Measurements from ENCODE around the gene CD96.

DNA sequence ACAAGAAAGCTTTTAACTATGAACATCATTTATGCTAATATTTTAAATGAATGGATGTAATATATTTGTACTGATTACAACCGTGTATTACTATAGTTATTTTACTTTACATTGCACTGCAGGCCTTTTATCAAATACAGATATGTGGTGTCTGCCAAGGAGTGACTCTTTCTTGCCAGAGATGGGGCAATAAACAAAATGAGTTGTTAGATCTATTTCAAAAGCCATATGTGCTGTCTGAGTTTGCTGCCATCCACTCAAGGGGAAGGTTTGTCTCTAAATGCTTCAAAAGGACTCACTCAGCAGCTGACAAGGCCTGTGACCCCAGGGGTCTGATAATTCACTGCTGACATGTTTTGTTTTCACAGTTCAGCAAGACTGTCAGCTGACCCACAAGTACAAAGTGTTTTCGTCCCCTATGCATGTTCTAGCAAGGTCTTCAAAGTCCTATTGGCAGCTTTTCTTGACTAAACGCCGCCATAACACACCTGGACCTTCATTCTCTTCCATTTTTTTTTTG is 94.4 kb downstream of the CD96 start:
- TF ChIP-seq GATA2 (IDR thresholded peaks at IDR 0.05; ENCODE audit: low read depth, low read length) (no peak), GATA3 (IDR thresholded peaks at IDR 0.05; ENCODE audit: low read depth, low read length) (no peak)
